Measurements from ENCODE around the gene RALY. TPM values are rescaled to one million over a fixed set of nuclear protein-coding genes. Genes with fewer than 3 reads are reported as not detected.

RALY gene
- total RNA-seq, 1 experiment from 2014 or later: 185 TPM

GRCh38 chr20:34064286-34064685 lies 70.6 kb downstream of the RALY start:
- H3K4me3 ChIP-seq (ENCODE audit: low read depth, low read length, poor library complexity, severe bottlenecking): no peak overlapping the region
- H3K4me1 ChIP-seq (ENCODE audit: insufficient read depth, low read length, poor library complexity, severe bottlenecking): peaks cover 34% of the 10 kb centered on the region
- intact Hi-C loops (cut with micrococcal nuclease; ENCODE audit: unreplicated experiment): no loop called here
- no peak for DNase-seq (ENCODE audit: low spot score)
- H3K36me3 ChIP-seq (ENCODE audit: insufficient read depth, low read length, poor library complexity, severe bottlenecking): no peaks in the 10 kb centered on the region
- POLR2A ChIA-PET (ENCODE audit: low non-redundant PET): no interaction called here
- BruUV-seq (replicated peaks): no TSS peak
- no peak overlapping the region for H3K27ac ChIP-seq (ENCODE audit: low read depth, low read length, poor library complexity, severe bottlenecking)
- H3K27me3 ChIP-seq (replicated peaks; ENCODE audit: insufficient read depth, low read depth, low read length, poor library complexity): no peaks in the 10 kb centered on the region
- no peak for TF ChIP-seq EZH2 (IDR thresholded peaks at IDR 0.05; ENCODE audit: borderline replicate concordance, low read depth, low read length, poor library complexity, severe bottlenecking)
- CTCF ChIA-PET: no interaction called here
- H3K9me3 ChIP-seq (ENCODE audit: low read depth, low read length, poor library complexity, severe bottlenecking): no peaks in the 10 kb centered on the region

GRCh38 chr20:34065260-34065659 lies 71.5 kb downstream of the RALY start:
- H3K27ac ChIP-seq (ENCODE audit: low read depth, low read length, poor library complexity, severe bottlenecking): peak overlapping the region; percentile 43
- DNase-seq (ENCODE audit: low spot score): no peak
- TF ChIP-seq CTCF (conservative IDR thresholded peaks at IDR 0.05; ENCODE audit: low read depth, low read length): no peak
- TF ChIP-seq EZH2 (IDR thresholded peaks at IDR 0.05; ENCODE audit: borderline replicate concordance, low read depth, low read length, poor library complexity, severe bottlenecking): no peak
- no peak overlapping the region for H3K4me3 ChIP-seq (ENCODE audit: low read depth, low read length, poor library complexity, severe bottlenecking)
- POLR2A ChIA-PET (ENCODE audit: low non-redundant PET): no interaction called here
- CTCF ChIA-PET: no interaction called here
- no peaks in the 10 kb centered on the region for H3K27me3 ChIP-seq (replicated peaks; ENCODE audit: insufficient read depth, low read depth, low read length, poor library complexity)
- H3K9me3 ChIP-seq (ENCODE audit: low read depth, low read length, poor library complexity, severe bottlenecking): no peaks in the 10 kb centered on the region
- intact Hi-C loops (cut with micrococcal nuclease; ENCODE audit: unreplicated experiment): loop anchor here (5.0 kb wide), 1 partner anchor 273 kb away; no protein-coding TSS in a partner anchor
- no TSS peak for BruUV-seq (replicated peaks)
- no peaks in the 10 kb centered on the region for H3K36me3 ChIP-seq (ENCODE audit: insufficient read depth, low read length, poor library complexity, severe bottlenecking)
- peaks cover 44% of the 10 kb centered on the region for H3K4me1 ChIP-seq (ENCODE audit: insufficient read depth, low read length, poor library complexity, severe bottlenecking)

DNA sequence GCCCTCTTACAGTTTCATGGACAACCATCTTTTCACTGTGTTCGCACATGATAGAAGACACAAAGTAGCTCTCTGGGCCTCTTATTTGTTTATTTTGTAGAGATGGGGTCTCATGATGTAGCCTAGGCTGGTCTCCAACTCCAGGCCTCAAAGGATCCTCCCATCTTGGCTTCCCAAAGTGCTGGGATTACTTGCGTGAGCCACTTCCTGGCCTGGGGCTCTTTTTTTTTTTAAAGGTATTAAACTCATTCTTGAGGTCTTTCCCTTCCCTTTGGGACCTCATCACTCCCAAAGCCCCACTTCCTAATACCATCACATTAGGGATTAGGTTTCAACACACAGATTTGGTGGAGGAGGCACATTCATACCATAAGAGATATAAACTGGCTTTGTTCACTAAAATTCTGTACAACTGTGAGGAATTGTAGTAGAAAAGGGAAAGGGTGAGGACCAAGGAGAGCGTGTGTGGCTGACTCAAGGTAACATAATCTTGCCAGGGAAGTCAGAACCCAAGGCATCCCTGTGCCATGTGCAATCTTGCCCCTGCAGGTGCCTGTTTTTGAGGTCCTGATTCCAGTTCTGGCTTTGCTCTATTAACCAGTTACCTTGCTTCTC lies 72.9 kb downstream of the RALY start:
- H3K4me1 ChIP-seq (ENCODE audit: insufficient read depth, low read length, poor library complexity, severe bottlenecking): peaks cover 51% of the 10 kb centered on the region
- no peaks in the 10 kb centered on the region for H3K9me3 ChIP-seq (ENCODE audit: low read depth, low read length, poor library complexity, severe bottlenecking)
- DNase-seq (ENCODE audit: low spot score): peak; percentile 76
- intact Hi-C loops (cut with micrococcal nuclease; ENCODE audit: unreplicated experiment): loop anchor here (5.0 kb wide), 1 partner anchor 274 kb away; no protein-coding TSS in a partner anchor
- H3K27ac ChIP-seq (ENCODE audit: low read depth, low read length, poor library complexity, severe bottlenecking): peak overlapping the region; percentile 43
- no peak overlapping the region for H3K4me3 ChIP-seq (ENCODE audit: low read depth, low read length, poor library complexity, severe bottlenecking)
- H3K27me3 ChIP-seq (replicated peaks; ENCODE audit: insufficient read depth, low read depth, low read length, poor library complexity): no peaks in the 10 kb centered on the region
- no peaks in the 10 kb centered on the region for H3K36me3 ChIP-seq (ENCODE audit: insufficient read depth, low read length, poor library complexity, severe bottlenecking)
- CTCF ChIA-PET: no interaction called here
- POLR2A ChIA-PET (ENCODE audit: low non-redundant PET): no interaction called here
- BruUV-seq (replicated peaks): no TSS peak
- TF ChIP-seq EZH2 (IDR thresholded peaks at IDR 0.05; ENCODE audit: borderline replicate concordance, low read depth, low read length, poor library complexity, severe bottlenecking) (no peak), CTCF (conservative IDR thresholded peaks at IDR 0.05; ENCODE audit: low read depth, low read length) (no peak)

DNA sequence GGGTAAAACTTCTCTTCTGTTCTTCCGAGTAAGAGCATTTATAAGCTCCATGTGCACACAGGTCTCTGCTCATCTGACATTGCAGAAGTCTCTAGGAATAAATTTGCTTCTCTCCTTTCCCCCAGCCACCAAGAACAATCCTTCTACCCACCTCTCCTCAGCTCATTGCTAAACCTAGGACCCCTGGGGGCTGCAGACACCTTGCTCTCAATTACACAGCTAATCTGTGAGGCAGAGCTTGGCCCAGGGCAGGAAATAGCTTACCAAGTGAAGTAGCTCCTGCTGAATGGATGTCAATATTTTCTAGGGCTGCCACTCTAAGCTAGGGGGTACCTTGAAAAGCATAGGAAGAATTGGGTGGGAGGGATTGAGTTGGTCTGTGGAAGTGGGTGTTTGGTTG lies 74.3 kb downstream of the RALY start:
- Histone ChIP-seq H3K9me3 (ENCODE audit: low read depth, low read length, poor library complexity, severe bottlenecking) (no peaks in the 10 kb centered on the region), H3K27me3 (replicated peaks; ENCODE audit: insufficient read depth, low read depth, low read length, poor library complexity) (no peaks in the 10 kb centered on the region), H3K27ac (ENCODE audit: low read depth, low read length, poor library complexity, severe bottlenecking) (no peak overlapping the region), H3K36me3 (ENCODE audit: insufficient read depth, low read length, poor library complexity, severe bottlenecking) (peaks cover 10% of the 10 kb centered on the region), H3K4me1 (ENCODE audit: insufficient read depth, low read length, poor library complexity, severe bottlenecking) (peaks cover 51% of the 10 kb centered on the region), H3K4me3 (ENCODE audit: low read depth, low read length, poor library complexity, severe bottlenecking) (no peak overlapping the region)
- BruUV-seq (replicated peaks): no TSS peak
- TF ChIP-seq EZH2 (IDR thresholded peaks at IDR 0.05; ENCODE audit: borderline replicate concordance, low read depth, low read length, poor library complexity, severe bottlenecking) (no peak), CTCF (conservative IDR thresholded peaks at IDR 0.05; ENCODE audit: low read depth, low read length) (no peak)
- ChIA-PET CTCF (interaction anchor here (0.6 to 0.9 kb wide), 2 partner anchors 124 to 205 kb away, joined by 6 read pairs; no protein-coding TSS in a partner anchor), POLR2A (ENCODE audit: low non-redundant PET) (no interaction called here)
- intact Hi-C loops (cut with micrococcal nuclease; ENCODE audit: unreplicated experiment): loop anchor here (5.0 kb wide), 1 partner anchor 276 kb away; no protein-coding TSS in a partner anchor
- DNase-seq (ENCODE audit: low spot score): no peak
